GM23248 (cell line): ENCODE measurements around the gene MMP24OS. TPM values are rescaled to one million over a fixed set of nuclear protein-coding genes. Genes with fewer than 3 reads are reported as not detected.

Experiments
- DNase-seq: peaks from one replicate; pipeline ENCODE4 v3.0.0-alpha.2; 2015
- H2AFZ ChIP-seq: fragments of 200-600 bp; sonication (generic); 2 replicates; pipeline ENCODE4 v1.6.1; 2016; ENCODE audit warnings: antibody characterized with exemption
- H3F3A ChIP-seq: fragments of 200-600 bp; sonication (generic); 2 replicates; pipeline ENCODE4 v1.6.1; 2016; ENCODE audit warnings: mild to moderate bottlenecking, antibody characterized with exemption, mixed run types; ENCODE audit not compliant: insufficient read depth
- H3K27ac ChIP-seq: fragments of 200-600 bp; sonication (generic); 2 replicates; pipeline ENCODE4 v1.5.1; 2016; ENCODE audit warnings: mild to moderate bottlenecking
- H3K27me3 ChIP-seq: fragments of 200-600 bp; sonication (generic); replicated peaks from 2 replicates; pipeline ENCODE4 v1.6.1; 2016; ENCODE audit warnings: mild to moderate bottlenecking; ENCODE audit not compliant: insufficient read depth
- H3K36me3 ChIP-seq: fragments of 200-600 bp; sonication (generic); 2 replicates; pipeline ENCODE4 v1.6.1; 2016; ENCODE audit warnings: low read depth, mild to moderate bottlenecking
- H3K4me1 ChIP-seq: fragments of 200-600 bp; sonication (generic); 2 replicates; pipeline ENCODE4 v1.6.1; 2016; ENCODE audit warnings: mild to moderate bottlenecking; ENCODE audit not compliant: insufficient read depth
- H3K4me2 ChIP-seq: fragments of 200-600 bp; sonication (generic); one replicate; pipeline ENCODE4 v1.6.1; 2016; ENCODE audit warnings: mild to moderate bottlenecking; ENCODE audit not compliant: unreplicated experiment
- H3K4me3 ChIP-seq: fragments of 200-600 bp; sonication (generic); 2 replicates; pipeline ENCODE4 v1.5.1; 2016; ENCODE audit warnings: mild to moderate bottlenecking
- H3K79me2 ChIP-seq: fragments of 200-600 bp; sonication (generic); 2 replicates; pipeline ENCODE4 v1.6.1; 2016; ENCODE audit warnings: mild to moderate bottlenecking; ENCODE audit not compliant: insufficient read depth
- H3K9ac ChIP-seq: fragments of 200-600 bp; sonication (generic); 2 replicates; pipeline ENCODE4 v1.6.1; 2016; ENCODE audit warnings: mild to moderate bottlenecking
- H3K9me2 ChIP-seq: fragments of 200-600 bp; sonication (generic); 2 replicates; pipeline ENCODE4 v1.6.1; 2016; ENCODE audit warnings: mixed run types, mild to moderate bottlenecking, moderate library complexity; ENCODE audit not compliant: insufficient read depth
- H3K9me3 ChIP-seq: fragments of 200-600 bp; sonication (generic); one replicate; pipeline ENCODE4 v1.6.1; 2017; ENCODE audit warnings: low read depth
- H4K20me1 ChIP-seq: fragments of 200-600 bp; sonication (generic); 2 replicates; pipeline ENCODE4 v1.6.0; 2016; ENCODE audit not compliant: insufficient read depth
- EZH2 ChIP-seq: fragments of 200-600 bp; sonication (generic); IDR thresholded peaks from 2 replicates; pipeline ENCODE4 v1.6.1; 2018; ENCODE audit warnings: antibody characterized with exemption, mild to moderate bottlenecking; ENCODE audit not compliant: insufficient read depth, poor library complexity, severe bottlenecking
- EZH2phosphoT487 ChIP-seq: fragments of 200-600 bp; sonication (generic); IDR thresholded peaks from 2 replicates; pipeline ENCODE4 v1.6.1; 2018; ENCODE audit warnings: antibody characterized with exemption, moderate library complexity, mild to moderate bottlenecking, low read depth; ENCODE audit not compliant: insufficient read depth
- WGBS, 2 experiments: methylation state at CpG; one replicate each; pipeline ENCODE4 v1.1.6; 2015 to 2017; ENCODE audit warnings: low lambda C conversion rate in 2 of 2, low coverage in 1 of 2; ENCODE audit errors: missing lambda C conversion rate in 2 of 2; 5-methylcytosine and 5-hydroxymethylcytosine counted together
- in situ Hi-C: fragments of 300-500 bp; cut with MboI; formaldehyde crosslinking; loops from 2 replicates; pipeline ENCODE4 v1.15.0; 2020
- polyA plus RNA-seq: library from polyadenylated mRNA; unstranded; fragments of >200 nt; fragmentation: Nextera tagmentation; extraction: Ambion mirVana; gene quantifications from 2 replicates; pipeline ENCODE4 v1.2.1, GENCODE V29; 2016
- total RNA-seq: library from RNA; depleted of rRNA; stranded (reverse); fragments of >200 nt; shearing (Covaris generic); gene quantifications from 2 replicates; pipeline ENCODE4 v1.2.3, GENCODE V29; 2014

MMP24OS gene
- total and polyA plus RNA-seq, 2 experiments from 2014 or later = 26.8 to 81.7 TPM

- Histone ChIP-seq H3K27ac (no peak overlapping the region), H3K27me3 (no peaks in the 10 kb centered on the region), H3F3A (no peaks in the 10 kb centered on the region), H3K4me1 (0 out of 2 replicates have a peak, but pooled peaks cover 9% of the 10 kb centered on the region), H3K4me3 (no peak overlapping the region), H3K9ac (no peak overlapping the region), H4K20me1 (no peaks in the 10 kb centered on the region), H3K9me3 (no peaks in the 10 kb centered on the region), H2AFZ (no peak overlapping the region), H3K4me2 (no peak overlapping the region), H3K36me3 (no peaks in the 10 kb centered on the region), H3K9me2 (no peaks in the 10 kb centered on the region), H3K79me2 (no peaks in the 10 kb centered on the region)
- DNase-seq = no peak
- in situ Hi-C loops = no loop called here
- 88 to 89% methylated on average over 19 of the region's 19 CpGs for WGBS, 2 experiments
- no peak for TF ChIP-seq EZH2
- no peak for TF ChIP-seq EZH2phosphoT487
Measured at GRCh38 chr20:35293303-35294292, 15.7 kb upstream of the MMP24OS start.

DNA sequence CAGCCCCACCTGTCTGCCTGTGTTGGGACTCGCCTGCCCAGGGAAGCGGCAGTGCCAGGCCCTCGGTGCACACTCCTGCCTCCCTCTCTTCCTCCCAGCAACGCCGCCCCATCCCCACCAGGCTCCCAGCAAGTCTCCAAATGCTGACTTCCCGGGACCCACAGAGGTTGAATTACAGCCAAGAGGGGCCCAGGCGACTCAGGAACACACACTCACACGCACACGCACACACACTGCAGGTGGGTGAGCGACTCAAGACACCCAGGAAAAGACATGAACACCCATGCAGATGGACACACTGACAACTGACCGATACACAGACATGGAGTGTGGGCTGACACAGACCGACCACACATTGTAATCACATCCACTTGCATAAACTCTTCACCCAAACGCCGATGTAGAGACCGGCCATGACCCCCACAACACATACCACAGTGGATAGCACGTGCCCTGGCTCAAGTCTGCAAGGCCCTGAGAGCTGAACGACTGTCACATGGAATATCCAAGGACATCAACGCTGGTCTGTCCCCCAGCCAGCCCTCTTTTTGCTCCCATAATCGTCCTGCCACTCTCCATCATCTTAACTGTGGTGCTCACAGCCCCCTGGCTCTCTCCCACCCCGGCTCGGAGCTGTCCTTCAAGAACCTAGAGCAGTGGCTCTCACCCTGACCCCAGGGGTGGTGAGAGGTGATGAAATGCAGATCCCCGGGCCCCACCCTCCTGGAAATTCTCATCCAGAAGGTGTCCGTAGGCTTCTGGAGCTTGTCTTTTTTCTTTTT, 14.8 kb upstream of the MMP24OS start:
- in situ Hi-C loops = no loop called here

DNA sequence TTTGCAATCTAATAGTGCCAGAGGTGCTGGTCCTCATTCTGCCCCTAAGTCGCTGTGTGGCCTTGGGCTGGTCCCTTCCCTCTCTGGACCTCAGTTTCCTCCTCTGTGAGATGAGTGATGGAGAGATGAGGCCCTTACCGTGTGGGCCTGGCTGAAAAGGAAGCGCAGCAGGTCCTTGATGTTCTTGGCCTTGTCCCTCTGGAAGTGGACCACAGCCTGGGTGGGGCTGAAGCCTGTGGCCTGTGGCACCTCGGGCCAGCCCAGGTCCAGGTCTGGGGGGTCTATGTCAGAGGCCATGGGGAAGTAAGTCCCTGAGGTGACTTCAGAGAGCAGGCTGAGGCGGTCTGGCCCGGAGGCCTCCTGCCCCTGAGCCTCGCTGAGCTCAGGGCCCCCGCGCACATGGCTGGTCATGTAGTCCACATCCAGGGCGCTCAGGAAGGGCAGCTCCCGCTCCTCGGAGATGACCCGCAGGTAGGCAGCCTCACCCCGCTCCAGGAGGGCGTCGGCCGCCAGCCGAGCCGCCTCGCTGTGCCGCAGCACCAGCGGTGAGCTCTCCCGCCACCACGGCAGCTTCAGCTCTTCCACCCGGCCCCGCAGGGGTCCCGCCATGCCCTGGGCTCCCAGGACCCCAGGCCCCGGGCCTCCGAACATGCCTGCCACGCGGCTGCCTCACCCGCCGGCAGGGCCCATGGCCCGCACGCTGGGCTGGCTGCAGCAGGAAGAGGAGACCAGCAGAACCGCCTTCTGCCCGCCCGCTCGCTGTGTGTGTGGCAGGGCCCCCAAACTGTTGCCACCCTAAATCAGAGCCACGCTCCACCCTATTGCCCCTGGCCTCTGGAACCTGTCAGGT, 14.0 kb upstream of the MMP24OS start, which contains the start of gene FAM83C:
Gene FAM83C (minus strand): TSS at position 772 of the 850 bp plus-strand sequence. CDS start 121 bp downstream, at position 651.
- WGBS, 2 experiments = 81 to 82% methylated on average over 33 to 38 of the region's 40 CpGs
- no peak within 1 kb of the TSS for H3K4me2 ChIP-seq
- no peaks in the 10 kb centered on the region for H3K9me2 ChIP-seq
- no peak for DNase-seq
- H3K9ac ChIP-seq = no peak within 1 kb of the TSS
- no peak within 1 kb of the TSS for H2AFZ ChIP-seq
- no peaks in the 10 kb centered on the region for H3K79me2 ChIP-seq
- no peaks in the 10 kb centered on the region for H3K36me3 ChIP-seq
- no peak within 1 kb of the TSS for H3K4me3 ChIP-seq
- in situ Hi-C loops = no loop called here
- 0 out of 2 replicates have a peak, but pooled peaks cover 1% of the 10 kb centered on the region for H3K4me1 ChIP-seq
- no peaks in the 10 kb centered on the region for H3K9me3 ChIP-seq
- no peaks in the 10 kb centered on the region for H3K27me3 ChIP-seq
- H3K27ac ChIP-seq = no peak within 1 kb of the TSS
- no peaks in the 10 kb centered on the region for H4K20me1 ChIP-seq
- no peaks in the 10 kb centered on the region for H3F3A ChIP-seq
- TF ChIP-seq EZH2 = no peak
- TF ChIP-seq EZH2phosphoT487 = no peak

More for the DNA sequence above, 14.8 kb upstream of the MMP24OS start:
- no peak for TF ChIP-seq EZH2phosphoT487
- no peak for TF ChIP-seq EZH2
- WGBS, 2 experiments = 52 to 54% methylated on average over 23 of the region's 23 CpGs
- Histone ChIP-seq H3K79me2 (no peaks in the 10 kb centered on the region), H3K27me3 (no peaks in the 10 kb centered on the region), H3K4me3 (no peak overlapping the region), H3K4me1 (0 out of 2 replicates have a peak, but pooled peaks cover 9% of the 10 kb centered on the region), H3K9me3 (no peaks in the 10 kb centered on the region), H3K4me2 (no peak overlapping the region), H2AFZ (no peak overlapping the region), H3K9me2 (no peaks in the 10 kb centered on the region), H3K27ac (no peak overlapping the region), H3K36me3 (no peaks in the 10 kb centered on the region), H4K20me1 (no peaks in the 10 kb centered on the region), H3F3A (no peaks in the 10 kb centered on the region), H3K9ac (no peak overlapping the region)
- no peak for DNase-seq
